ENCODE data around the gene IRX4. TPM values are rescaled to one million over a fixed set of nuclear protein-coding genes. Genes with fewer than 3 reads are reported as not detected.

The IRX4 gene
- total and polyA plus RNA-seq, 9 of the 15 experiments (the other 6 are each of a cell fraction or from before 2014, with no cell fraction given) = not detected

GRCh38 chr5:1913578-1913977, 30.9 kb upstream of the IRX4 start:
- intact Hi-C loops (cut with micrococcal nuclease) = no loop called here
- Histone ChIP-seq H2AFZ (ENCODE audit: low read depth, low read length) (no peak overlapping the region), H3K9ac (ENCODE audit: insufficient read depth in 1 of 2, low read depth in 2 of 2, low read length in 2 of 2) (no peak overlapping the region), H3K4me3 (no peak overlapping the region), H3K27ac (ENCODE audit: extremely low read depth, low read depth, low read length) (no peak overlapping the region), H3K9me3 (replicated peaks; ENCODE audit: control insufficient read depth, insufficient read depth, low read depth, low read length) (no peaks in the 10 kb centered on the region), H3K36me3 (ENCODE audit: control insufficient read depth, insufficient read depth, low read length) (no peaks in the 10 kb centered on the region), H4K20me1 (replicated peaks; ENCODE audit: control insufficient read depth, insufficient read depth, low read length) (peaks cover 11% of the 10 kb centered on the region; the same call in 1 of the 2 replicates), H3K27me3 (ENCODE audit: control insufficient read depth in 2 of 2, insufficient read depth in 2 of 2, low read length in 2 of 2) (peaks cover 66 to 95% of the 10 kb centered on the region in 2 experiments), H3K4me1 (replicated peaks in 1 of 2; ENCODE audit: control insufficient read depth in 2 of 2, insufficient read depth in 2 of 2, low read length in 2 of 2) (no peaks in the 10 kb centered on the region), H3K9me1 (ENCODE audit: control insufficient read depth, insufficient read depth, low read length) (no peaks in the 10 kb centered on the region), H3K79me2 (ENCODE audit: control insufficient read depth, insufficient read depth, low read length) (no peaks in the 10 kb centered on the region), H3K4me2 (ENCODE audit: insufficient read depth, low read length) (no peak overlapping the region)
- no peak for ATAC-seq
- POLR2A ChIA-PET = interaction anchor here (0.7 kb wide), 1 partner anchor 25 kb away, joined by 3 read pairs; no protein-coding TSS in a partner anchor
- CTCF ChIA-PET (ENCODE audit: low intra/inter-chr PET ratio) = no interaction called here
- FAIRE-seq = no peak
- in situ Hi-C loops (cut with MboI) = no loop called here
- 1% methylated on average over 15 of the region's 15 CpGs for WGBS (ENCODE audit: insufficient coverage, low coverage, missing lambda C conversion rate)
- no peak for DNase-seq (ENCODE audit: extremely low read depth in 1 of 4, low spot score in 3 of 4)
- no TSS peak for BruUV-seq (replicated peaks)
- TF ChIP-seq CHD7 (IDR thresholded peaks at IDR 0.05; ENCODE audit: low read depth, low read length) (no peak), CTCF (IDR thresholded peaks at IDR 0.05 in 2 of 3, conservative IDR thresholded peaks at IDR 0.05 in 1 of 3; ENCODE audit: insufficient read depth in 2 of 3, low read depth in 1 of 3, low read length in 3 of 3) (no peak), RBM39 (optimal IDR thresholded peaks at IDR 0.05; ENCODE audit: low read depth, low read length) (no peak), ELF2 (CRISPR knock-in tag; IDR thresholded peaks at IDR 0.05) (no peak), PCBP2 (IDR thresholded peaks at IDR 0.05; ENCODE audit: low read depth, low read length, poor library complexity, severe bottlenecking) (no peak), GABPB2 (CRISPR knock-in tag; conservative IDR thresholded peaks at IDR 0.05) (no peak), ARNT (IDR thresholded peaks at IDR 0.05) (no peak), PYGO2 (tag; IDR thresholded peaks at IDR 0.05) (no peak), HNRNPUL1 (IDR thresholded peaks at IDR 0.05; ENCODE audit: low read length) (no peak), ZNF77 (CRISPR knock-in tag; IDR thresholded peaks at IDR 0.05) (no peak)

Data from K562 (cell line).